Renal pelvis (tissue), 12 donors: Measurements from ENCODE around the gene CTSS. TPM values are rescaled to one million over a fixed set of nuclear protein-coding genes. Genes with fewer than 3 reads are reported as not detected.
"Not testable (repeated sequence)": the region's sequence is repeated elsewhere in the genome, so short reads cannot be mapped to it uniquely, and the experiment has no call there.

Experiments used
- DNase-seq: peaks from one replicate; pipeline ENCODE4 v3.0.0-alpha.2; 2013
- long read RNA-seq, 16 experiments: transcript quantifications; one replicate each; lab custom pipeline, GENCODE V29; 2026
- polyA plus RNA-seq, 3 donors: library from polyadenylated mRNA; unstranded; fragments of 120-200 nt; gene quantifications; one replicate each; pipeline ENCODE4 v1.2.1, GENCODE V29; 2013; ENCODE audit not compliant: insufficient read length in 3 of 3

The CTSS gene
- 10 to 100 TPM in 2 of 3 donors, 1 to 10 TPM in 1; 7.4 to 11.2 (median 11.0) TPM for polyA plus RNA-seq
- long read RNA-seq, donor 1, full-length matches to known transcripts, result 2 of 2 reads
- long read RNA-seq, donor 1, partial matches to known transcripts, result 0 of 2 reads
- long read RNA-seq, donor 1, other reads (novel, unspliced or antisense), result 0 of 2 reads
- long read RNA-seq, donor 2, full-length matches to known transcripts, result 2 of 2 reads
- long read RNA-seq, donor 2, partial matches to known transcripts, result 0 of 2 reads
- long read RNA-seq, donor 2, other reads (novel, unspliced or antisense), result 0 of 2 reads
- long read RNA-seq, donor 3, full-length matches to known transcripts, result 2 of 2 reads
- long read RNA-seq, donor 3, partial matches to known transcripts, result 0 of 2 reads
- long read RNA-seq, donor 3, other reads (novel, unspliced or antisense), result 0 of 2 reads
- long read RNA-seq, donor 4, full-length matches to known transcripts, result 6 of 6 reads
- long read RNA-seq, donor 4, partial matches to known transcripts, result 0 of 6 reads
- long read RNA-seq, donor 4, other reads (novel, unspliced or antisense), result 0 of 6 reads
- long read RNA-seq, donor 5, full-length matches to known transcripts, result 2 of 2 reads
- long read RNA-seq, donor 5, partial matches to known transcripts, result 0 of 2 reads
- long read RNA-seq, donor 5, other reads (novel, unspliced or antisense), result 0 of 2 reads
- long read RNA-seq, donor 6, full-length matches to known transcripts, result 3 of 8 reads
- long read RNA-seq, donor 6, partial matches to known transcripts, result 5 of 8 reads
- long read RNA-seq, donor 6, other reads (novel, unspliced or antisense), result 0 of 8 reads
- long read RNA-seq, donor 7, full-length matches to known transcripts, result 4 of 4 reads
- long read RNA-seq, donor 7, partial matches to known transcripts, result 0 of 4 reads
- long read RNA-seq, donor 7, other reads (novel, unspliced or antisense), result 0 of 4 reads
- long read RNA-seq, donor 8, full-length matches to known transcripts, result 5 of 12 reads
- long read RNA-seq, donor 8, partial matches to known transcripts, result 7 of 12 reads
- long read RNA-seq, donor 8, other reads (novel, unspliced or antisense), result 0 of 12 reads
- long read RNA-seq, donor 9, full-length matches to known transcripts, result 3 of 3 reads
- long read RNA-seq, donor 9, partial matches to known transcripts, result 0 of 3 reads
- long read RNA-seq, donor 9, other reads (novel, unspliced or antisense), result 0 of 3 reads
- long read RNA-seq, donor 10, partial matches to known transcripts, result 5 of 5 reads
- long read RNA-seq, donor 10, other reads (novel, unspliced or antisense), result 0 of 5 reads
- long read RNA-seq, donor 11, full-length matches to known transcripts, result 2 of 2 reads
- long read RNA-seq, donor 11, partial matches to known transcripts, result 0 of 2 reads
- long read RNA-seq, donor 11, other reads (novel, unspliced or antisense), result 0 of 2 reads
- long read RNA-seq, donor 12, full-length matches to known transcripts, result 5 of 16 reads
- long read RNA-seq, donor 12, partial matches to known transcripts, result 11 of 16 reads
- long read RNA-seq, donor 12, other reads (novel, unspliced or antisense), result 0 of 16 reads
- long read RNA-seq, donor 13, full-length matches to known transcripts, result 2 of 2 reads
- long read RNA-seq, donor 13, partial matches to known transcripts, result 0 of 2 reads
- long read RNA-seq, donor 13, other reads (novel, unspliced or antisense), result 0 of 2 reads
- long read RNA-seq, donor 14, result 0 reads
- long read RNA-seq, donor 15, full-length matches to known transcripts, result 20 of 54 reads
- long read RNA-seq, donor 15, partial matches to known transcripts, result 34 of 54 reads
- long read RNA-seq, donor 15, other reads (novel, unspliced or antisense), result 0 of 54 reads
- long read RNA-seq, donor 16, full-length matches to known transcripts, result 3 of 3 reads
- long read RNA-seq, donor 16, partial matches to known transcripts, result 0 of 3 reads
- long read RNA-seq, donor 16, other reads (novel, unspliced or antisense), result 0 of 3 reads

DNA sequence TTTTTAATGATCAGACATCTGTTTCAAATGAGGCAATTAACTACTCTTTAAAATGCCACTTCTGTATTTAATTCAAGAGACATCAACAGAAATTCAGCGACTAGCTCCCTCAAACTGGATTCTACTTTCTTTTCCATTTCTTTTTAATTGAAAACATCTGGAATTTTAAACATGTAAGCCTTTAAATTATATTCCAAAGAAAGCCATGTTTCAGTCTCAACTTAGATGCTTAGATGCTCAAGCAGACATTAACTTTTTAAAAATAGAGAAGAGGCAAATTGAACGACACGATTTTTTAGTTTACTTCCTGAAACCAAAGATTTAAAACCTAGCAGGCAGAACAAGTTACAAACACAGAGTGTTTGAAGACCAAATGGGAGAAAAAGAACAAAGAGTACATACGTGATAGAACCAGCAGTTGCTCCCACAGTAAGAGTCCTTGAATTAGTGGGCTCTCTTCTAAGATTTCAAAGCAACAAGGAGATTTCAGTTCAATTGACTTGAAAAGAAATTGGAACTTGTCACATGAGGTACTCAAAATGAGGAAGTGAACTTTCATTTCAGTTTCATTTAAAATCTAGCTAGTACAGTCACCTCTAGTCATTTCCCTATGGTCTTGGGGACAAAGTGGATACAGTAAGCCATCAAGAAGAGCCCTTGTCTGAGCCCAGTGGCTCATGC lies at the start of gene CTSS:
TSS of gene CTSS (minus strand) at position 483 of the 681 bp plus-strand sequence. CDS start 1,015 bp downstream, outside the sequence.
- no peak for DNase-seq

DNA sequence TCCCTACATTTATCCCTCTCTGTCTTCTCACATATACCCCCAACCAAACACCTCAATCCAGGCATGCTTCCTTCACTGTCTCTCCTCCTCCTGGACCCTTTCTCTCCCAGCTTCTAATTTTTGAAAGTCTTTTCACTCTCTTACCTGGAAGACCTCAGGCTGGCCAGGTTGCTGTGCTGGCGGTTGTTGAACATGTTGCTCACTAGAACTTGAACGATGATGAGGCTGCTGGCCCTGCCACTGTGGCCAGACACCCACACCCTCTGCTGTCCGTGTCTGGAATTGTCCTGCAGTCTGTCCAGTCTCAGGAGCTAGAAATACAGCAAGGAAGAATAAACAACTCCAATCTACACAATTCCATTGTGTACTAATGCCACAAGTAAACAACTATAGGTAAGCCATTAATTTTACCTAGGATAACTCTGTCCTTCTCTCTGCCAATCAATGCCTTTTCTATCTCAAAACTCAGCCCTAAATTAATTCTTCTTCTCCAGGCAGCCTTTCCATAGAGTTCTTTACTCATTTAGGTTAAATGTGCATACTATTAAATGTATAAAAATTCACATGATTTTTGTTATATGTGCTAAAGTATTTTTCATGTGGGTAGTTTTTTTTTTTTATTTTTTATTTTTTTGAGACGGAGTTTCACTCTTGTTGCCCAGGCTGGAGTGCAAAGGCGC lies 47.6 kb upstream of the CTSS start:
- DNase-seq, result peak; percentile 41

DNA sequence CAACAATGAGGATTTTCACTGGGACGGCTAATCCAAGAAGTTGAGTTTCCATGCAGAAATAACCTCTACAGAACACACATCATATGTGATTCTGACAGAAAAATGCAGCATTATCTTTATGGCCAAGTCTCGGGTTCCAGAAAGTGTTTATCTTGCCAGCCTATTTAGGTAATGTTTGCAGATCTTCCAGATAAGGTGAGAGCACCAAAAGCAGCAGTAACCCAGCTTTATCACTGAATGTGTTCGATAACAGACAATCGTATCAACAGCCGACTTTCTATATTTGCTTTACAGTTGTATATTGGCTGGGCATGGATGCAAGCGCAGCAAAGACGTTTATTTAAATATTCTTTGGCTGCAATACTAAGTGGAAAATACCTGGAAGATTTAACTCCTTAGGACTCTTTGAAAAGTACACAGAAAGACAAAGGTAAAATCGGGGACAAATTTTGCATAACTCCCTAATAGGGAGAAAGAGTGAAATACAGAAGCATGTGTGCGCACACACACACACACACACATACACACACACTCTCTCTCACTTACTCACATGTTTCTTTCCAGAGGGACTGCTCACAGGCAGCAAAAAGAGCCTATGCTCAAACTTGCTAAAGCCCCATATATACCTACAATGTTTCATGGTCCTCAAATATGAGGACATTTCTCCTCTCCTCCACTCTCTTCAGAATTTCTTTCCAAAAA lies 45.5 kb upstream of the CTSS start:
- no peak for DNase-seq

DNA sequence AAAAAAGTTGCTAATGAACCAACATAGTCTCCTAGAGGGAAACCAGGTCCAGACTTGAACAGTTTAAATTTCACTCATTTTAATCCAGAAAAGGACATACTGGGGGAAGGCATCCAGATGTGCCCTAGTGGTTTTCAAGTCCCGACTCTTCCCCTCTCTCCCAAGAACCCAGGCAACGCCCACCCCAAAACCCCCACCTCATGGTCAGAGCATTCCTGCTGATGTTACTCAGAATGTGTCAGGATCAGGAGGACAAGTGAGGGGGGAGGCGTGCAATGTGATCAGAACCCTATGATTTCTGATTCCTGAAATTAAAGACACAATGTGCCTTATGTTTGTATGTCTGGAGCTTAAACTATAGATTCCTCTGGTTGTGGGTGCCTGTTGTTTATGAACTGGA lies 44.1 kb upstream of the CTSS start:
- no peak for DNase-seq

DNA sequence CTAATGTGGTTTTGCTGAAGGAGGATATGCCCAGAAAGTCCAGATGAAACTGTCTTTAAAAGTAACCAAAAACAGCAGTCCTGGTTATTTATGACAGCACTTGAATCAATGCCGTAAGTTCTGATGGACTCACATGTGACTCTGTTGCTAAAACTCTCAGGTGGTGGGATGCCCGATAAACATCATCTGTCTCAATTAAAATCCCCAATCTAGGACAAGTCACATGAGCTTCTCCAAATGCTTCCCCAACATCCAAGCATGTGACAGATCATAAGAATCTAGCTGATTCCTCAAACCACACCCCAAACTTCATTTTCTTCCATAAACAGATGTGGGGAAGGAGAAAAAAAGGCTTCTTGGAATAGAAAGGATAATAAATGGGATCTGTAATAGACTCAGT lies 43.3 kb upstream of the CTSS start:
- DNase-seq, result no peak

DNA sequence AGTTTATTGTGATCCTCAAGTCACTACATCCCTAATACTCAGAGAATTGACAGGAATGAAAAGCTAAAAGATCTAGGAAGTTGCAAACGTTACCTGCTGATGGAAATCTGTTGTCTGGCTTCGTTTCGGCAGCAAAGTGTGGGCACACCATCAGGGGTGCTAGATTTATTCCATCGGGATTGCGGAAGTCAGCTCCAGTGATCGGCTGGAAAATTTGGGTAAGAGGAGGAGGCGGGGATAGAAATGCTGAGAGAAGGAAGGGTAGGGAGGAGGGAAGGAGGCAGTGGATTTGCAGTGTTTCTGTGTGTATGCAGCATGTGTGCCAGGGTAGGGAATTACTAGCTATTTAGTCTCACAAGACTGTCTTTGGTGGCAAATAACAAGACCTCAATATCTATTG lies 42.5 kb upstream of the CTSS start, which contains the start of gene CTSK:
TSS of gene CTSK (minus strand) at position 140 of the 400 bp plus-strand sequence. CDS start 1,455 bp downstream, outside the sequence.
- DNase-seq, result no peak

DNA sequence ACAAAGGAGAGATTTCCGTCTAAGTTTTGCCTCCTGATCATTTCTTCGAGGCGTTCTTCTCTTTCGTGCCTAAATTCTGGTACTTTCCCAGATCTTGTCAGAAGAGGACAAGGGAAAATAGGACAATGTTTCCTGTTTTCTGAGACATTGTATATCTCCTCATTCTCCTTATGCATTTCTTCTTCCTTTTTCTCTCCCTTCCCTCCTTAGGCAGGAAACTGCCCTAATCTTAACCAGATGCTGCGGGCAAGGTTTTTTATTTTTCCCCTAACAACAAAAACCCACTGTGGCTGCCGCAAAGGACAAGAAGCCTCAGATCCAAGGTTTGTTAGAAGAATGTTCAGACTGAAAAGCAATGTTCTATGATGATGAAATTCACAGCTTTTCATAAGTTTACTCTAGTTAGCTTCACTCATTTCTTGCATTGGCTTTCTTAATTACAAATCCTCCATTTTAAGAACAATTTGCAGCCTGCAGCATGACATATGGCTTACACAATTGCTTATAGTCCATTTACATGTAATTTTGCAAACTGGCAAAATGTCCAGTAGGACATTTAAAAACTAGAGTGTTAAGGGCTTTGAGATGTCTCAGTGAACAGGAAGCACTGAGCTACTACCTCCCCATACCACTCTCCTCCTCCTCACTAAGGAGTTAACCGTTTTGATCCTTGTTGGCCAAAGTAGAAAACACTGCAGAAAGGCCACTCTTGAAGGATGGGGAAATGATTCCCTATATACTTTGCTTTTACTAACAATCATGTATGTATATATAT lies 41.9 kb upstream of the CTSS start:
- DNase-seq, result no peak

DNA sequence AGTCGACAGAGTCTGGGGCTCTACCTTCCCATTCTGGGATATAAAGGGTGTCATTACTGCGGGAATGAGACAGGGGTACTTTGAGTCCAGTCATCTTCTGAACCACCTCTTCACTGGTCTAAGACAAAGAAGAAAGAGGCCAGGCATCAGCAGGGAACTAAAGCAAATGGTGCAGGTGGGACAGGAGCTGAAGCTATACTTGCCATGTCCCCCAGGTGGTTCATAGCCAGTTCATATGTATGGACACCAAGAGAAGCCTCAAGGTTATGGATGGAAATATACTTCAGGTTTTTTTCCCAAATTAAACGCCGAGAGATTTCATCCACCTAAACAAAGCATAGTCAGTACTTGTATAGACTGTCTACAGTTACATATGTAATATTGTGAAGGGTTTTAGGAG lies 40.3 kb upstream of the CTSS start:
- no peak for DNase-seq

DNA sequence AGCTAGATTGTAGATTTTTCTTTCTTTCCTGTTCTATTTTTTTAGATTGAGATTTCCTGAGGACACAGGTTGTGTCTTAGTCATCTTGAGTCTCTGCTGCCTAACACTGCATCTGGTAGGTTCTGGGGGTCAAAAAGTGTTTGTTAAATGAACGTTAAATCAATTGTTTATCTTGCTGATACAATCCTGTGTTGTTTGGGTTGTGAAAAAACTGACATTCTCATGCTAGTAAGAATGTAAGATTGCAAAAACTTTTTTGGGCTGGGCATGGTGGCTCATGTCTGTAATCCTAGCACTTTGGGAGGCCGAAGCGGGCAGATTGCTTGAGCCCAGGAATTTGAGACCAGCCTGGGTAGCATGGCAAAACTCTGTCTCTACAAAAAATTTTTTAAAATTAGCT lies 39.1 kb upstream of the CTSS start:
- DNase-seq, result no peak

DNA sequence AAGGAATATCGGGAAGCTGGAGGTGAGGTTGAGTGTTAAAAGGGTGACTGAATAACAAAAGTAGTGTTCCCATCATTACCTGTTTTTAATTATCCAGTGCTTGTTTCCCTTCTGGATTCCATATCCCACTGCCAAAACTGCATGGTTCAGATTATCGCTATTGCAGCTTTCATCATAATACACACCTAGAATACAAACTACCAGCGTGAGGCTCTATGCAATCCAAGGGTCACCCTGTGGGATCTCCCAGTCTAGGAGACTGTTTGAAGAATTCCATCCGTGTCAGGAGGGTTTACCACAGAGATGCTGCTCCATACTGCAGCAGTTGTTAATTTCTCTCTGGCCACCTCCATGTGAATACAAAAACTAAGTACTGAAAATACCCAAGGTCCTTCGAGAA lies 33.5 kb upstream of the CTSS start:
- no peak for DNase-seq

DNA sequence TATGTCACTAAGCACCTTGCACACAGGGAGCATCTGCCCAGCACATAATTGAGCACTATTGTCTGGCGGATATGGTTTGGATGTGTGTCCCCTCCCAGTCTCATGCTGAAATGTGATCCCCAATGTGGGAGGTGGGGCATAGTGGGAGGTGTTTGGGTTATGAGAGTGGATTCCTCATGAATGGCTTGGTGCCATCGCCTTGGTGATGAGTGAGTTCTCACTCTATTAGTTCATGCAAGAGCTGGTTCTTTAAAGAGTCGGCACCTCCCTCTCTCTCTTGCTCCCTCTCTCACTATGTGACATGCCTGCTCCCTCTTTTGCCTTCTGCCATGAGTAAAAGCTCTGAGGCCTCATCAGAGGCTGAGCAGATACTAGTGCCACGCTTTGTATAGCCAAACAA lies 32.9 kb upstream of the CTSS start:
- peak; percentile 74 for DNase-seq

DNA sequence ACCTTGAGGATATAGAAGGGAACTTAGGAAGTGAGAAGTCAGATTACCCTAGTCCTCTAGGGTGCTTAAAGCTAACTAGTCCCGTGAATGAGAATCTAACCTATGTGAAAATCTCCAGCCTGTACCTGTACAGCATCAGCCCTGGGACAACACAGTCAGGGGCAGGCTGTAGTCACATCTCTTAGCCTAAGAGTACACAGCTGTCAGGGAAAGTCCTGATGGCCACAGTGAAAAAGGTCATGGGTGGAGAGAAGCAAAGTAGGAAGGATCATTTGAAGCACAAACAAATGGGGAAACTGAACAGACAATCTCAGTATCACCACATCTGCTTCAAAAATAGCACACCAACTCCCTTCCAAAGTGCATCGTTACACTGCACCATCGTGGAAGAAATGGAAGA lies 30.8 kb upstream of the CTSS start:
- DNase-seq, result no peak

DNA sequence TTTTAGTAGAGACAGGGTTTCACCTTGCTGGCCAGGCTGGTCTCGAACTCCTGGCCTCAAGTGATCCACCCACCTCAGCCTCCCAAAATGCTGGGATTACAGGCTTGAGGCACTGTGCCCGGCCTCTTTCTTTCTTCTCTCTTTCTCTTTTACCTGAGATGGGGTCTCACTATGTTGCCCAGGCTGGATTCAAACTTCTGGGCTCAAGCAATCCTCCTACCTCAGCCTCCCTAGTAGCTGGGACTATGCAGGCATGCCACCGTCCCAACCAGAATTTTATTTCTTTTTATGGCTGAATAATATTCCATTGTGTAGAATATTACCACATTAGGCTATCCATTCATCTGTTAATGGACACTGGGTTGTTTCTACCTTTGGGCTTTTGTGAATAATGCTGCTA lies 28.2 kb upstream of the CTSS start:
- not testable (repeated sequence) for DNase-seq

DNA sequence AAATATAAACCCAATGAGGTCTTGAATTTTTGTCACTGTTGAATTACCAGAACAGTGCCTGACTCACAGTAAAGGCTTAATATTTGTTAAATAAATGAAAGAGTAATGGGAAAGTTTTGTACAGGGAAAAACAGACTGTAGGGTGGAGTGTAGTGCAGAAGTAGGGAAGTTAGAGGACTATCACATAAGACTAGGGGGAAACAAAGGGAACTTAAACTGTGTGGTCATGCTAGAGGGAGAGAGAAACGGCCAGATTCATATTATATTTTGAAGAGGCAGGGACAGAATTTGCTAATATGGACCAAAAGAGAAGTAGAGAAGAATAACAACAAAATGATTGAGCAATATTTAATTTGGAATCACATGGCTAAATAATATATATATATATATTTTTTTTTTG lies 27.6 kb upstream of the CTSS start:
- DNase-seq, result no peak

DNA sequence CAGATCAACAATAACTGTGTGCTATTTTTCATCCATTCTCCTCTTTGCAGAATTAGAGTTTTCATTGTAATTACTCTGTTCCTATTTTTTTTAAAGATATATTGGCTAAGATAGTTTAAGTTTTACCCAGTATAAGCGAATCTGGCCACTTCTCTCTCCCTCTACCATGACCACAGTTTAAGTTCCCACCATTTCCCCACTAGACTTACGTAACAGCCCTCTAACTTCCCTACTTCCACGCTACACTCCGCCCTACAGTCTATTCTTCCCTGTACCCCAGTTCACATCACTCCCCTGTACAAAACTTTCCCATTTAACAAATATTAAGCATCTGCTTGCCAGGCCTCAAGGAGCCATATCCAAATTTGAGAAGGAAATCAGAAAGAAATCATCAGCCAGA lies 26.0 kb upstream of the CTSS start:
- no peak for DNase-seq

DNA sequence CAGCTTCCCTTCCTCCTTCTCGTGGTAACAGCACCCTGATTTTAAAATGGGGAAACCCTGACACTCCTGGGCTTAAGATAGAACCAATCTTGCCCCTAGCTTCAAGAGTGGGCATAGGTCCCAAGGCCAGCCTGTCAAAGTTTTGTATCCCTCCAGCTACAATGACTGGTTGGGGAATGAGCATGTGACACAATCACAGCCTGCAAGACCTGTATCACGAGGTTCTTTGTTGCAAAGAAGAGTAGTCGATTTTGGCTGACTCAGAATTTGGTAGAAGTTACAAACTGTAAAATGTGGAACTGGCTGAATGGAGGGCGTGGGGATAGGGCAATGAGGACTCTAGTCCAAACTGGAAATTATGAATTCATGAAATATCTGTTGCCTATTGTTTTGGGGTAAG lies 23.8 kb upstream of the CTSS start:
- DNase-seq, result no peak

DNA sequence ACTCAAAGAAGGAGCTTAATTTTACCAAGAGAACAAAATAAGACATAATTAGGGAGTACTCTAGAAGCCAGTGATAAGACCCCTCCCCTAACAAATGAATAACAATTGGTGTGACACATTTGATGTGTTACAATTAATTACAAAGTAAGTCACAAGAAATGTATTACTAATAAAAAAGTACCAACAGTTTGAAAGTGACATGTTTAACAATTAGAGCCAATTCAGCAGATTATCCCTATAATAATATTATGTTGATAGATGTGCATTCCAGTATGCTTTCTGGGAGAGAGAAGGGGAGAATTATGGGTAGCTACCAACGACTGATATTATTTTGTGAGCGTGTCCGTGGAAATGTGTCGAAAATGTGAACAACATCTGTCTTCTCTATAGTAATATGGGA lies 23.4 kb upstream of the CTSS start:
- DNase-seq, result no peak

DNA sequence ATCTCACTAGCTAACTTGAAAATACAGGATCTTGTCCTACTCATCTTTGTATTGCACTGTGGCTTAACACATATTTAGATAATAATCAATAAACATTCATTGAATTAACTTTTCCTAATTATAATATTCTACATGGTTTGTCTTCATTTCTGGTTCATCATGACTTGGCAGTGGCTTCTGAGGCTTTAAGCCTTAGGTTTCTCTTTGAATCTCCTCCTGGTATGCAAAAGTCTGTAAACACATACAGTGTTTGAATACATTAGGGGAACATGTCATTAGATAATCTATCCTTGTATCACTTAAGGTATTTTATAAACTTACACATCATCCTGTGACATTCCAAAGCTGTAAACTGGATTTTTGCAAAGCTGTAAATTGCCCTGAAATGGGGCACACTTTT lies 21.9 kb upstream of the CTSS start:
- DNase-seq, result no peak
